Measurements from ENCODE around the gene TNKS2. TPM values are rescaled to one million over a fixed set of nuclear protein-coding genes. Genes with fewer than 3 reads are reported as not detected.

Gene TNKS2
- total and polyA plus RNA-seq, 2 of the 13 experiments (the other 11 are each of a cell fraction or from before 2014, with no cell fraction given), result 15.2 to 19.4 TPM

- TF ChIP-seq E2F1 (CRISPR knock-in tag; IDR thresholded peaks at IDR 0.05) (no peak), ZFP82 (CRISPR knock-in tag; IDR thresholded peaks at IDR 0.05; ENCODE audit: borderline replicate concordance) (no peak), ZNF703 (CRISPR knock-in tag; IDR thresholded peaks at IDR 0.05; ENCODE audit: borderline replicate concordance) (no peak), MIXL1 (CRISPR knock-in tag; IDR thresholded peaks at IDR 0.05) (0 out of 2 replicates have a peak, but pooled peaks have one; percentile 65), ZNF850 (CRISPR knock-in tag; conservative IDR thresholded peaks at IDR 0.05) (no peak), POGZ (CRISPR knock-in tag; IDR thresholded peaks at IDR 0.05) (no peak), ZSCAN5A (CRISPR knock-in tag; IDR thresholded peaks at IDR 0.05; ENCODE audit: borderline replicate concordance) (no peak), MLXIP (CRISPR knock-in tag; IDR thresholded peaks at IDR 0.05; ENCODE audit: borderline replicate concordance) (no peak), FOXK1 (CRISPR knock-in tag; IDR thresholded peaks at IDR 0.05; ENCODE audit: borderline replicate concordance, low read depth) (peak; percentile 35; the same call in 1 of the 2 replicates), RBM22 (optimal IDR thresholded peaks at IDR 0.05; ENCODE audit: low read length) (no peak), KLF12 (CRISPR knock-in tag; IDR thresholded peaks at IDR 0.05; ENCODE audit: borderline replicate concordance) (no peak), STAT6 (CRISPR knock-in tag; IDR thresholded peaks at IDR 0.05; ENCODE audit: borderline replicate concordance) (no peak), TAF1 (CRISPR knock-in tag; IDR thresholded peaks at IDR 0.05) (no peak), ZNF30 (CRISPR knock-in tag; IDR thresholded peaks at IDR 0.05) (no peak), SRF (IDR thresholded peaks at IDR 0.05; ENCODE audit: low read depth, low read length) (no peak), ETV5 (CRISPR knock-in tag; IDR thresholded peaks at IDR 0.05; ENCODE audit: borderline replicate concordance) (no peak; the same call in 1 of the 2 replicates), GLI4 (CRISPR knock-in tag; IDR thresholded peaks at IDR 0.05; ENCODE audit: borderline replicate concordance) (no peak)
These were observed 5.9 kb downstream of the TNKS2 start (continued) for GRCh38 chr10:91804126-91804510.
